Measurements from ENCODE around the gene SNTG2. TPM values are rescaled to one million over a fixed set of nuclear protein-coding genes. Genes with fewer than 3 reads are reported as not detected.

Gene SNTG2
- polyA plus RNA-seq, 3 donors: not detected

- Mint-ChIP-seq H3K9me3 (peaks cover 0 to 24% (median 4%) of the 10 kb centered on the region in 7 donors), H3K4me1 (peaks cover 24% of the 10 kb centered on the region), H3K4me3 (no peak overlapping the region), H3K27me3 (ENCODE audit: low read depth in 3 of 3) (peaks cover 11 to 19% (median 16%) of the 10 kb centered on the region in 3 donors), H3K27ac (no peak overlapping the region), H3K36me3 (no peaks in the 10 kb centered on the region)
- Histone ChIP-seq H3K27ac (ENCODE audit: low read depth in 1 of 2, low read length in 2 of 2) (no peak overlapping the region), H2AFZ (ENCODE audit: insufficient read depth, low read depth, low read length, poor library complexity, severe bottlenecking) (no peak overlapping the region), H3K4me1 (ENCODE audit: control insufficient read depth in 1 of 2, insufficient read depth in 2 of 2, low read length in 2 of 2) (peaks cover 0 to 10% of the 10 kb centered on the region in 2 donors), H3K9me3 (replicated peaks in 1 of 2; ENCODE audit: control insufficient read depth in 1 of 2, insufficient read depth in 1 of 2, low read length in 2 of 2) (peaks cover 0 to 5% of the 10 kb centered on the region in 2 donors), H3K4me2 (replicated peaks; ENCODE audit: extremely low read depth, low read length, poor library complexity, severe bottlenecking) (no peak overlapping the region), H3K79me2 (ENCODE audit: insufficient read depth, low read length) (no peaks in the 10 kb centered on the region), H3K9ac (ENCODE audit: insufficient read depth, low read length, poor library complexity, severe bottlenecking) (no peak overlapping the region), H4K20me1 (ENCODE audit: insufficient read depth, low read length) (no peaks in the 10 kb centered on the region), H3K27me3 (ENCODE audit: control insufficient read depth in 2 of 2, insufficient read depth in 2 of 2, low read length in 2 of 2) (no peaks in the 10 kb centered on the region), H3K4me3 (replicated peaks in 1 of 3; ENCODE audit: low read depth in 2 of 3, low read length in 3 of 3) (no peak overlapping the region), H3K36me3 (replicated peaks in 1 of 2; ENCODE audit: control insufficient read depth in 1 of 2, insufficient read depth in 2 of 2, low read length in 2 of 2) (no peaks in the 10 kb centered on the region)
- no peak for TF ChIP-seq CTCF (IDR thresholded peaks at IDR 0.05)
- DNase-seq: no peak
- 83% methylated on average over 3 of the region's 4 CpGs for WGBS (ENCODE audit: insufficient coverage)
- intact Hi-C loops (cut with micrococcal nuclease): no loop called here
Measured at GRCh38 chr2:1397350-1397749, 446.7 kb downstream of the SNTG2 start.

GRCh38 chr2:1398191-1398590 lies 447.5 kb downstream of the SNTG2 start:
- Histone ChIP-seq H3K27ac (ENCODE audit: low read depth in 1 of 2, low read length in 2 of 2) (no peak overlapping the region), H3K79me2 (ENCODE audit: insufficient read depth, low read length) (no peaks in the 10 kb centered on the region), H3K4me1 (ENCODE audit: control insufficient read depth in 1 of 2, insufficient read depth in 2 of 2, low read length in 2 of 2) (peaks cover 0 to 10% of the 10 kb centered on the region in 2 donors), H3K36me3 (replicated peaks in 1 of 2; ENCODE audit: control insufficient read depth in 1 of 2, insufficient read depth in 2 of 2, low read length in 2 of 2) (no peaks in the 10 kb centered on the region), H4K20me1 (ENCODE audit: insufficient read depth, low read length) (no peaks in the 10 kb centered on the region), H2AFZ (ENCODE audit: insufficient read depth, low read depth, low read length, poor library complexity, severe bottlenecking) (no peak overlapping the region), H3K4me2 (replicated peaks; ENCODE audit: extremely low read depth, low read length, poor library complexity, severe bottlenecking) (no peak overlapping the region), H3K9me3 (replicated peaks in 1 of 2; ENCODE audit: control insufficient read depth in 1 of 2, insufficient read depth in 1 of 2, low read length in 2 of 2) (peaks cover 0 to 9% of the 10 kb centered on the region in 2 donors), H3K4me3 (replicated peaks in 1 of 3; ENCODE audit: low read depth in 2 of 3, low read length in 3 of 3) (no peak overlapping the region), H3K9ac (ENCODE audit: insufficient read depth, low read length, poor library complexity, severe bottlenecking) (no peak overlapping the region), H3K27me3 (ENCODE audit: control insufficient read depth in 2 of 2, insufficient read depth in 2 of 2, low read length in 2 of 2) (no peaks in the 10 kb centered on the region)
- no peak for DNase-seq
- H3K36me3 Mint-ChIP-seq: no peaks in the 10 kb centered on the region
- WGBS (ENCODE audit: insufficient coverage): 81% methylated on average over 5 of the region's 7 CpGs
- TF ChIP-seq CTCF (IDR thresholded peaks at IDR 0.05): no peak
- peaks cover 0 to 22% (median 6%) of the 10 kb centered on the region in 7 donors for H3K9me3 Mint-ChIP-seq
- no peak overlapping the region for H3K4me3 Mint-ChIP-seq
- peaks cover 11 to 18% (median 18%) of the 10 kb centered on the region in 3 donors for H3K27me3 Mint-ChIP-seq (ENCODE audit: low read depth in 3 of 3)
- peaks cover 24% of the 10 kb centered on the region for H3K4me1 Mint-ChIP-seq
- no peak overlapping the region for H3K27ac Mint-ChIP-seq
- intact Hi-C loops (cut with micrococcal nuclease): no loop called here

All from CD14-positive monocyte (primary cell).